ENCODE results near the gene DCAF6. TPM values are rescaled to one million over a fixed set of nuclear protein-coding genes. Genes with fewer than 3 reads are reported as not detected.
"Not testable (repeated sequence)": the region's sequence is repeated elsewhere in the genome, so short reads cannot be mapped to it uniquely, and the experiment has no call there.

The DCAF6 gene
- total RNA-seq, 2 donors from 2014 or later, result 129 TPM

DNA sequence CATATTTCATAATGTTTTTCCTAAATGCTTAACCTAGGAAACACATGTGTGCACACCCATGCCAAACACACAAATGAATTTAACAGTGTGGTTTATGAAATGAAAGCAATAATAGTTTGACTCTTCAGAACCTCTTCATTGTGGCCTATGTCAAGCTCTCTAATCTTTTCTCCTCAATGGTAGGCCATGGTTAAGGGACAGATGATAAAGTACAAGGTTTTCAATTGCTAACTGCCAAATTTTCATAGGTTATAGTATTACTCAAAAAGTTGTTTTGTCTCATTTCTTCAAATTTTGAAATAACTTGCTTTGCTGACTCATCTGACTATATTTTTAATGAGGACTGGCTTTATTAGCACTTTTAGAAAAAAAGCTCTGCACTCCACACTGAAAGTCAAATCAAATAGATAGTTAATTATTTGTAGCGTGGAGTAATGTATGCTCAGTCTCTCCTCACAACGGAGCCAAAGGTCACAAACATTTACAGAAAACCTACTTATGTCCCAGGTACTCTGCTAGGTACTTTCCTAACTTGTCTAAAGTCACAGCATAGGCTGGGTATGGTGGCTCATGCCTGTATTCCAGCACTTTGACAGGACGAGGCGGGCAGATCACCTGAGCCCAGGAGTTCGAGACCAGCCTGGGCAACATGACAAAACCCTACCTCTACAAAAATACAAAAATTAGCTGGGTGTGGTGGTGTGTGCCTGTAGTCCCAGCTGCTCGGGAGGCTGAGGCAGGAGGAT, 19.5 kb upstream of the DCAF6 start:
- no peak for ATAC-seq
- no peak for DNase-seq
- intact Hi-C loops (cut with DNase I), result no loop called here

DNA sequence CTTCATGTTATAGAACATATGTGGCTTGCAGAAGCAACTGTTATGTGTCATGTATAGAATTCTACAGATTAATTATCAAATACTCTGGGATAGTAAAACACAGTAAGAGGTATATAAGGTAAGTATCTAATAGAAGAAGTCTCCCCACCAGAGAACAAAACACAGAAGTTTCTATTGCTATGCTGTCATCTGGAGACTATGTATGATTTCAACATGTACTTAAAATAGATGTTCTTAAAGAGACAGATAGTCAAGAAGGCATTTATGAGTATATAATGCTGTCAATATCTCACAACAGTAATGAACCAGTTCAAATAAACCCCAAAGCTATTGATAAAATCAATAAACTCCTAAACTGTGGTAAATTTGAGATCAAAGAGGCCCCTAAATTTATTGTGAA, 14.5 kb upstream of the DCAF6 start:
- ATAC-seq (peak in 1 of 2 donors; percentile 38), DNase-seq (no peak)
- intact Hi-C loops (cut with DNase I), result loop anchor here in 1 of 2 donors (10.0 kb wide), 1 partner anchor 97 kb away; no protein-coding TSS in a partner anchor

DNA sequence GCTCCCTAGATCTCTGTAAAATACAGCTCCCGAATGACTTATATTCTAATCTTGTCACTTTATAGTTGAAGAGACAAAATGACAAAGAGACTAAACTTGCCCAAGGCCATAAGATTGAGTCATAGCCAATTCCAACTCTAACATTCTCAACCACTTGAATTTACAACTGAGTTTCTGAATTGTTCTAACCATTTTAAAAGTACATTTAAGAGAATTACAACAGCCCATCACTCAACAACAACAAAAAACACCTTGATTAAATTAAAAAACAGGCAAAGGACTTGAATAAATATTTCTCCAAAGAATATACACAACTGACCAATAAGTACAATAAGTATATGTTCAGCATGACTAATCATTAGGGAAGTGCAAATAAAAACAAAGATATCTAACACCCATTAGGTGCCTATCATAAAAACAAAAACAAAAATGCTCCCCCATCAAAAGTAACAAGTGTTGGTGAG, 13.8 kb upstream of the DCAF6 start:
- ATAC-seq (no peak), DNase-seq (no peak)
- intact Hi-C loops (cut with DNase I), result loop anchor here in 1 of 2 donors (10.0 kb wide), 1 partner anchor 98 kb away; no protein-coding TSS in a partner anchor

DNA sequence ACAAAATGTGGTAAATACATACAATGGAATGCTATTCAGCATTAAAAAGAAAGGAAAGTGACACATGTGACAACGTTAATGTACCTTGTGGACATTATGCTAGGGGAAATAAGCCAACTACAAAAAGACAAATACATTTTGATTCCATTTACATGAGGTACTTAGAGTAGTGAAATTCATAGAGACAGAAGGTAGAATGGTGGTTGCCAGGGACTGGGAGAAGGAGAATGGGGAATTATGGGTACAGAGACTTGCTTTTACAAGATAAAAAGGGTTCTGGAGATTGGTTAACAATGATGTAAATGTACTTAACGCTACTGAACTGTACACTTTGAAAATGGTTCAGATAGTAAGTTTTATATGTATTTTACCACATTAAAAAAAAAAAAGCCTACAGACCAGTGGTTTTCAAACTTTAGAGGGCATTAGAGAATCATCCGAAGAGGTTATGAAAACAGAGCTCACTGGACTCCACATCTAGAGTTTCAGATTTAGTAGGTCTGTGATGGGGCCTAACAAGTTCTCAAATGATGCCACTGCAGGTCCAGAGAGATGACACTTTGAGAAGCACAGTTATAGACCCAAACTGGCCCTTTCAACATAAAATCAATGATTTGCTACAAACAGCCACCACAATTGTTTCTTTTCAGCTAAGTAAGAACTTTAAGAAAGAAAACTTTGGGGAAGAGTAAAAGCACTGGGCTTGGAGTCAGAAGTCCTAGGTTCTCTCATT, 13.0 kb upstream of the DCAF6 start:
- ATAC-seq (no peak), DNase-seq (no peak)
- intact Hi-C loops (cut with DNase I), result loop anchor here in 1 of 2 donors (10.0 kb wide), 1 partner anchor 99 kb away; no protein-coding TSS in a partner anchor

DNA sequence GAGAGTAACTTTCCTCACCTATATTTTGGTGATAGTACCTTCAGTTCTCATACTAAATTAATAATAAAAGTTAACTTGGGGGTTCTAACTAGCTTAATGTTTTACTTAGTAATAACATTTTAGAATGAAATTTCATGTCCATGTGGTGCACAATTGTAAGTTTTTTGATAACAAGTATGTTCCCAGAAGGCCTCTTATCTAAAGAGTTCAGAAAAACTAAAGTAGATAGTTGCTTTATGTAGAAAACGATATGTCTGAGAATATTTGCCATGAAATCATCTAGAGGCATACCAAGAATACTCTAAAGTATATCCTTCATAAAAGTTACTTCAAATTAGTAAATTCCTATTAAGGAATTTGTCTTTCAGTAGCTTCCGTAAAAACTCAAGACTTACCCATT, 12.4 kb upstream of the DCAF6 start:
- no peak for ATAC-seq
- intact Hi-C loops (cut with DNase I), result loop anchor here in 1 of 2 donors (10.0 kb wide), 1 partner anchor 99 kb away; no protein-coding TSS in a partner anchor

DNA sequence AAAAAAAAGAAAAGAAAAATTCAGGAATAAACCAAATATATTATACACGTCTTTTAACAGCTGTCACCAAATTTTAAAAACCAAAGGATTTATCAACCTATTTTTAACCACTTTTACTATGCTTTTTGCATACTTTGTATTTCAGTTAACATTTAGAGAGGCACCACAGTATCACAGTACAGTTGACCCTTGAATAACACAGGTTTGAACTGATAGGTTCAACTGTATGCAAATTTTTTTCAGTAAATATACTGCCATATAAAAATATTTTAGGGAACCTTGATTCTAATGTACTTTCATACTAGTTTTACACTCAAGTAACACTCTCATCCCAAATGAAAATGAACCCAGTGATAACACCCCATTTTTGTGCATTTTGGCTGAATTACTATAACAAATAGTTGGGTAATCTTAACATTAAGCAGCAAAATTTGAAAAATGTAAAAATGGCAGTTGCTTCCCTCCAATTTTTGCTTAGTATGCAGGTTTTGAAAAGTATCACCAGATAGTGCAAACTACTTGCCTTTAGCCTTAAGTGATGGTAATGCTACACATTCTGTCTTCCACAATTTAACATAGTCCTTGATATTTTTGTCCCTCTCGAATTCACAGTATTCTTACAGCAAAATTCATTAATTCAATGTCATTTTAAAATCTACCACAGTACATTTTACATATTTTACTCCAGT, 11.8 kb upstream of the DCAF6 start:
- no peak for ATAC-seq
- intact Hi-C loops (cut with DNase I), result loop anchor here in 1 of 2 donors (10.0 kb wide), 1 partner anchor 100 kb away; no protein-coding TSS in a partner anchor
- no peak for DNase-seq

More for the DNA sequence above, 12.4 kb upstream of the DCAF6 start:
- DNase-seq, result no peak

DNA sequence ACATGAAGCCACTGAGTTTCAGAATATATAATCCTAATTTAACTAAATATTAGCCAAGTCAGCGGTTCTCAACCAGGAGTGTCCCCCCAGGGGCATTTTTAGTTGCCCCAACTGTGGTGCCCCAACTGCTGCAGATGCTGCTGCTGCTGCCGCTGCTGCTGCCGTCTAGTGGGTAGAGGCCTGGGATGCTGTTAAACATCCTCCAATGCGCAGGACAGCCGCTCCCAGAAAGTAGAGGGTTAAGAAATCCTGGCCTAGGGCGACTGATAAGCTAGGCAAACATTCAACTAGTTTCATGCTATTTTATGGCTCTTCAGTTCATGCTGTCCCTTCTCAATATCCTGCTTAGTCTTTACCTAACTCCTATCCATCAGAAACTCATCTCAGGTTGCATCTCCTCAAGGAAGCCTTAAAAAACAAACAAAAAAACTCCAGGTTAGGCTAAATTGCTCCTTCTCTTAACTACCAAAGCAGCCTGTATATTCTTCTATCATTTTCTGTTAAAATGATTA, 9.9 kb upstream of the DCAF6 start:
- DNase-seq, result no peak
- intact Hi-C loops (cut with DNase I), result loop anchor here in 1 of 2 donors (10.0 kb wide), 1 partner anchor 102 kb away; no protein-coding TSS in a partner anchor
- ATAC-seq, result no peak

DNA sequence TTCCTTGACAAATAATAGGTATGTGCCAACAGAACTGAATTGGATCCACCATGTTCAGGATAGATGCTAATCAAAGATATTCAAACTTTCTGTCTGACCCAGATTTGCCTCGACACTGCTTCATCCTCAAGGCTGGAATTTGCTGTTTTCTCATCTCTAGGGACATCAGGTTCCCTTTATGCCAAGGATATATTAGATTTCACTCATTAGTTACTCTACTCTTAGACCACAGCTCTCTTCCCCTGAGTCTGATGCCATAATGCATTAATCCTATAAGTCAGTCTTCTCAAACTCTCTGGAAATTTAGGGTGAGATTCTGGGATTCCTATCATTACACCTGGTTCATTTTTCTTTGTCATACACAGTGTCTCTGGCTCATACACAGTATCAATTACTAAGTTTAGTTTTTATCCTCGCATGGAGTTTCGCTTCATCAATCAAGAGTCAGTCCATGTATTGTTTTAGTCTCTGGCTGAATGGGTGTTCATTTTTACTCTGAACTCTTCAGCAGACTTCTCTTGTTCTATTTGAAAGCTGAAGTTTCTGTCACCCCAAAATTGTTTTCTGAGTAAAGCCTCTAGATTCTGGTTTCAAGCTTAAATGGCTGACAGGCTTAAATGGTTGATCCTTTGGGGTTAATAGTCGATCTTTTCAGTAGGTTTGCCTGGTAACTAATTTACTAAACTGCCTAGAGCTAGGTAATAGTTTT, 9.3 kb upstream of the DCAF6 start:
- ATAC-seq, result no peak
- intact Hi-C loops (cut with DNase I), result loop anchor here in 1 of 2 donors (10.0 kb wide), 1 partner anchor 102 kb away; no protein-coding TSS in a partner anchor
- no peak for DNase-seq

DNA sequence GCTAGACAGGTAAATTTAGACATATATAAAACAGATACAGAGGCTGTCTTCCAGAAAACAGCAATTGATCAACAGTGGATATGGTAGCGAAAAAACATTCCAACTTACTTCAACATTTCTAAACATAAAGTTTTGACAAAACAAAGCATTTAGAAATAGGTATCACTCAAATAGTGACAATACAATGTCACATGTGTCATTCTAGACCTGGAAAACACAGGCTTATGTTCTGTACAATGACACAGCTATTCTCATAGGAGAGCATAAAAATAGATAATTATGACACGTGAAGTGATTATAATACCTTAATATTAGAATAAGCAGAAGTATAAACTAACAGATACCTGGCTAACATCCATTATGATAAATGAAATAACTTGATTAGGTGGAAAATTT, 8.0 kb upstream of the DCAF6 start:
- no peak for DNase-seq
- ATAC-seq, result no peak
- intact Hi-C loops (cut with DNase I), result loop anchor here in 1 of 2 donors (10.0 kb wide), 1 partner anchor 104 kb away; no protein-coding TSS in a partner anchor

DNA sequence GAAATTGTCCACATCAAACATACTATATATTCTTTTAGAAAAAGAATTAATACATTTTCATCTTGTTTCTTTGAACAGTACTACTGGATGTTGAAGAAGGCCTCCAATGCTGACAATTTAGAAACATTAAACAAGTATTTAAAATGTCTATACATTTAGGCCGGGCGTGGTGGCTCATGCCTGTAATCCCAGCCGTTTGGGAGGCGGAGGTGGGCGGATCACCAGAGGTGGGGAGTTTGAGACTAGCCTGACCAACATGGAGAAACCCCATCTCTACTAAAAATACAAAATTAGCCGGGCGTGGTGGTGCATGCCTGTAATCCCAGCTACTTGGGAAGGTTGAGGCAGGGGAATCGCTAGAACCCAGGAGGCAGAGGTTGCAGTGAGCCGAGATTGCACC, 7.6 kb upstream of the DCAF6 start:
- intact Hi-C loops (cut with DNase I), result loop anchor here in 1 of 2 donors (10.0 kb wide), 1 partner anchor 104 kb away; no protein-coding TSS in a partner anchor
- not testable (repeated sequence) for DNase-seq, ATAC-seq

DNA sequence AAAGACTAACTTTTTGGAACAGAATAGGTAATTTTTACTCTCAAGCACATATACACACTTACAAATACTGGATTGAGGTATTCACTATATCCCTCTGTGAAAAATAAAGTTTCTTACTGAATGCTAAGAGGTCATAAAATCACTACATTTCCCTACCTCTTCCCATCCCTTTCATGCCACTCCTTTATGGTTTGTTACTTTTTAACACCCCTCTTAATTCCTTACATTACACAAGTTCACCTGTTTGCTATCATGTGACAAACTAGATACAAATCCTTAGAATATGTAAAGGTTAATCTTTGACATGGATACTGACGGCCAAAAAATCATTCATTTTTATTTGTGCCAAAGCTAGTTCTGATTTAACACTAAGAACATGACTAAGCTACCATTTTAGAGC, 6.8 kb upstream of the DCAF6 start:
- intact Hi-C loops (cut with DNase I), result loop anchor here in 1 of 2 donors (10.0 kb wide), 2 partner anchors 105 to 215 kb away; no protein-coding TSS in a partner anchor
- ATAC-seq (no peak), DNase-seq (no peak)

DNA sequence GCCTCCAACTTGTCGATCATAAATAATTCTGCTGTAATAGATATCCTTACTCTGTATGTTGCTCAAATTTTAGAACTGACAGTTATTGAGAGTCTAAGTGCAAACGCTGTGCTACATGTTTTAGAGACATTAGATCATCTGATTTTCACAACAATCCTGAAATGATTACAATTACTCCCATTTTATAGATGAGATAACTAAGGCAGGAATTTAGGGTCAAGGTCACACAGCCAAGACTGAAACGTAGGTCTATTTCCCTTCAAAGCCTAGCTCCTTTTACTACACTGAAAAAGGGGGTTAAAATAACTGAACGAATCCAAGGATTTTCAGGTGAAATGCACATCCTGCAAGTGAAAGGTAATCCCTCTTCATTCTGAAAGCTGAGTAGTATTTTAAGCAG, 2.7 kb upstream of the DCAF6 start:
- intact Hi-C loops (cut with DNase I), result loop anchor here in 1 of 2 donors (10.0 kb wide), 1 partner anchor 219 kb away; no protein-coding TSS in a partner anchor
- ATAC-seq (no peak), DNase-seq (no peak)

DNA sequence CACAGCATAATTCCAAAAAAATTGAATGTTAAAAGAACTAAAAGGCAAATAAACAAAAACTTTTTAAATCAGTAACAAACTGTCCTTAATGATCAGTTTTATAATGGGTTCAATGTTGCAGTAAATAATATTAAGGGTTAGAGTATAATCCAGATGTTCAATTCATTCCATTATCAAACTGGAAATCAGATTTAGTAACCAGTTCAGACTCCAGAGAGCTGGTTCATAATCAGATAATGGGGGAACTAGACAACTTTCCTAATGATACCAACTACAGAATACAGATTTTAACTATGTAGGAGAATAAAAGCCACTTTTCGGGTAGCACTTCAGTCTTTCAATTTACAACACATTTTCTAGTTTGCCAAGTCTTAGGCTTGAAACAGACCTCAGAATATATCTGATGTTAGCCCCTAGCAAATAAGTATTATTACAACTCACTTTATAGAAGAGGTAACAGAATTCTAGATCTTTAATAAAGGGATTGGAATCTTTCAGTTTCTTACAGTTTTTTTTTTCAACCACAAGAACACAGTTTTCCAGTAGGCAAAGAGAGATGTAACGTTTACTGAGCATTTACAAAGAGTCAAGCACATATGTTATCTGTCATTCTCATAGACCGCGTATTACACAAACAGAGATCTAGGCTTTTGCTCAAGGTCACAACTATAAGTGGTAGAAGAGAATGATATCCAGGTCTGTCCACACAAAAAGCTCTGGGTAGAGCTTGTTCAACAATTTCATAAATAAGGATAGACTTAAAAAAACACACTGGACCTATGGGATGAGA, 1.9 kb upstream of the DCAF6 start:
- intact Hi-C loops (cut with DNase I), result loop anchor here in 1 of 2 donors (10.0 kb wide), 1 partner anchor 220 kb away; no protein-coding TSS in a partner anchor
- DNase-seq, result no peak
- no peak for ATAC-seq

DNA sequence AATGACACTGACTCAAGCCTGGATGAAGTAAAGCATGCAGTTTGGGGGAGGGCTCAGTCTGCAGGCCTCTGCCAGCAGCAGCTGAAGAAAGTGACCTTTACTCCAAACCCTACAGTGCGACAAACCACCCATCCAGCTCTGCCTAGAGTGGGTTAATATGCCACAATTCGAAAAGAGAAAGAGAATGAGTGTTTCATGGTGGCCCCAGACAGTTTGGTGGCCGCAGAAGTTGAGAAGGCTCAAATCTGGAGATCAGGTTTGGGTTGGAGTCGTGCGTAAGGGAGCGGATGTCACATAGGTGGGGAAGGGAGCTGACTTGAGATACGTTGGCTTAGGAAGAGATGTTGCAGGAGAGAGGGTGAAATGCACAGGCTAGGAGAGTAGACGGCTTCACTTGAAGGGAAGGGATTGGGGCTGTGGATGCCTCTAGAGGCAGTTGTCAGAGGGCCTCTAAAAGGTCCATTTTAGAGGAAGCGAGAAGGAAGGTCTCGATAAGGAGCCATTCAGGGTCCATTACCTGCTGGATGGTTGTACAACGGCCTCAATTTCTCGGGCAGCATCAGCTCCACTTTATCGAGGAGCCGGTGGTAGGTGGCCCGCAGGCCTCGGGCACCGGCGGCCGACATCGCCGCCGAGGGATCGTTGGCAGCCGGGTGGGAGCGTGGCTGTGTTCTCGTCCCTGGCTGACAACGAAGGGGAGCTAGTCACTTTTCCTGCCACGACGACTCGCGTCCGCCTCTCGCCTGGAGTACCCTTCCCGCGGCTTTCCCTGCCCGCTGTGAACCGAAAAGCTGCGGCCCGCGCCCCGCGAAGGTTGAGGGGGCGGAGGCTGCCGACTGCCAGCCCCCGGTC, 1.0 kb upstream of the DCAF6 start:
- intact Hi-C loops (cut with DNase I), result loop anchor here in 1 of 2 donors (10.0 kb wide), 1 partner anchor 221 kb away; no protein-coding TSS in a partner anchor
- DNase-seq, result no peak

DNA sequence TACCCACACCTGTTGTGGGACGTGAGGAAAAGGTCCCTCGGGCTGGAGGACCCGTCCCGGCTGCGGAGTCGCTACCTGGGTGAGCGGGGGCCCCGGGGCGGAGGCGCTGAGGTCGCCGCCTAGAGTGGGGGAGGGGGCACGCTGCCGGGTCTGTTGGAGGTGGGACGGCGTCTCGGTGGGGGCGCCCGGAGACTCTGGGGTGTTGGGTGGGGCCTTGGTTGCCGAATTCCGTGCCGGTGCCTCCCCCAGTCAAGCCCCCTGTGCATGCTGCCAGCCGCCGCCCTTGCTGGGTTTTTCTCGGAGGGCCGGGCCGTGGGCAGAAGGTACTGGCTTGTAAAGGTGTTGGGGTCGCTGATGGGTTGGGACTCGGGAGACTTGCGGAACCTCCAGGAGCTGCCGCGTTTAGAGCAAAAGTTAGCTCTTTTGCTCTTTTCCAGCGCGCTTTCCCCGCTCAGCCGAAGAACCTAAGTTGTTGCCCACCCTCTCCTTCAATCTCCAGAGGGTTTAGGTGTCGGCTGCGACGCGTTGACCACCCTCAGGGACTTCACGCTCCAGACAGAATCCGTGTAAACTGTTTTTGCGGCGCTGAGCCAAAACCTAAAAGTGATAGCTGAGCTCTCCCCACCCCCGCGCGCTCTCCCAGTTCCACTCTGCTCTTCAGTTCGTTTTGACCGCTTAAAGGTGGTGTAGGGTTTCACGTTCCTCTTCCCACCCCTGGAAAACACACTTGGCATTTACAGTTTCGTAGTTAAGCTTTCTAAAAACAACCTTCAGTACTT, 636 bp downstream of the DCAF6 start, which contains the start of gene MPC2:
MPC2 (minus strand) TSS at position 143 of the 779 bp plus-strand sequence. CDS start 1,231 bp downstream, outside the sequence.
- DNase-seq (peak; percentile 81), ATAC-seq (peak; percentile 28 to 54)
- intact Hi-C loops (cut with DNase I), result loop anchor here in 1 of 2 donors (10.0 kb wide), 1 partner anchor 222 kb away; no protein-coding TSS in a partner anchor

More for the DNA sequence above, 1.0 kb upstream of the DCAF6 start:
- peak; percentile 2 to 3 for ATAC-seq
